ENCODE data around the gene ASB18. TPM values are rescaled to one million over a fixed set of nuclear protein-coding genes. Genes with fewer than 3 reads are reported as not detected.
A peak's percentile ranks its signal among the peaks of the same experiment; 100 is the strongest.

The ASB18 gene
- total and polyA plus RNA-seq, 2 of the 8 experiments (the other 6 are each of a cell fraction or from before 2014, with no cell fraction given) = not detected

- Histone ChIP-seq H3K9me3 (ENCODE audit: insufficient read depth in 2 of 2, low read depth in 1 of 2, low read length in 1 of 2) (no peaks in the 10 kb centered on the region), H2AFZ (ENCODE audit: low read length) (no peak overlapping the region), H3K4me1 (replicated peaks in 1 of 4; ENCODE audit: control insufficient read depth in 3 of 4, insufficient read depth in 4 of 4, low read length in 3 of 4) (no peaks in the 10 kb centered on the region), H3K9ac (replicated peaks in 1 of 4; ENCODE audit: extremely low read depth in 1 of 4, low read depth in 3 of 4, low read length in 3 of 4) (no peak overlapping the region), H2BK20ac (ENCODE audit: low read length) (no peak overlapping the region), H2BK120ac (replicated peaks; ENCODE audit: low read depth, low read length) (no peak overlapping the region), H2BK15ac (ENCODE audit: low read length) (no peak overlapping the region), H2AK5ac (ENCODE audit: low read depth, low read length) (no peak overlapping the region), H4K20me1 (replicated peaks in 1 of 2; ENCODE audit: control insufficient read depth in 1 of 2, insufficient read depth in 2 of 2, low read length in 2 of 2) (no peaks in the 10 kb centered on the region), H3K36me3 (ENCODE audit: control insufficient read depth in 2 of 4, insufficient read depth in 4 of 4, low read length in 3 of 4) (no peaks in the 10 kb centered on the region), H3K27me3 (replicated peaks in 1 of 4; ENCODE audit: control insufficient read depth in 3 of 4, extremely low read depth in 1 of 4, insufficient read depth in 3 of 4, low read length in 3 of 4) (no peaks in the 10 kb centered on the region), H3K56ac (replicated peaks; ENCODE audit: insufficient read length, low read depth, low read length) (no peak overlapping the region), H4K8ac (ENCODE audit: extremely low read depth, insufficient read depth, low read length) (no peak overlapping the region), H2BK5ac (ENCODE audit: low read depth, low read length) (no peak overlapping the region), H4K5ac (ENCODE audit: insufficient read length, low read depth, low read length) (no peak overlapping the region), H3K14ac (ENCODE audit: insufficient read length) (no peak overlapping the region), H3K23ac (ENCODE audit: insufficient read length) (no peak overlapping the region), H3K18ac (ENCODE audit: extremely low read depth, low read length) (no peak overlapping the region), H3K4me3 (ENCODE audit: extremely low read depth in 1 of 4, insufficient read depth in 2 of 4, low read depth in 3 of 4, low read length in 4 of 4) (no peak overlapping the region), H3K79me1 (ENCODE audit: low read depth, low read length) (no peaks in the 10 kb centered on the region), H3K4ac (replicated peaks; ENCODE audit: insufficient read length, low read depth, low read length) (no peak overlapping the region), H2BK12ac (ENCODE audit: low read depth, low read length) (no peak overlapping the region), H3K4me2 (ENCODE audit: insufficient read depth in 1 of 2, low read depth in 2 of 2, low read length in 2 of 2) (no peak overlapping the region), H4K91ac (replicated peaks; ENCODE audit: insufficient read length, low read length) (no peak overlapping the region), H3K27ac (ENCODE audit: low read depth, low read length) (no peak overlapping the region), H3K79me2 (ENCODE audit: control insufficient read depth in 1 of 2, insufficient read depth in 2 of 2, low read length in 2 of 2) (no peaks in the 10 kb centered on the region), H3K23me2 (ENCODE audit: low read depth, low read length) (no peaks in the 10 kb centered on the region)
- DNase-seq (ENCODE audit: low read depth in 1 of 2, low spot score in 2 of 2) = peak in 1 of 2 experiments; percentile 23
- TF ChIP-seq SP4 (IDR thresholded peaks at IDR 0.05; ENCODE audit: low read length) (no peak), EP300 (IDR thresholded peaks at IDR 0.05; ENCODE audit: borderline replicate concordance in 1 of 2, low read depth in 2 of 2, low read length in 2 of 2) (no peak), SP1 (IDR thresholded peaks at IDR 0.05; ENCODE audit: low read depth, low read length) (no peak), EZH2 (IDR thresholded peaks at IDR 0.05; ENCODE audit: low read depth, low read length, severe bottlenecking) (no peak), JUN (IDR thresholded peaks at IDR 0.05; ENCODE audit: low read depth, low read length) (no peak), CREB1 (IDR thresholded peaks at IDR 0.05) (no peak), CEBPB (IDR thresholded peaks at IDR 0.05; ENCODE audit: low read depth, low read length) (no peak), POLR2A (IDR thresholded peaks at IDR 0.05; ENCODE audit: control extremely low read depth in 1 of 2, low read depth in 2 of 2, low read length in 2 of 2) (no peak), KDM1A (IDR thresholded peaks at IDR 0.05; ENCODE audit: borderline replicate concordance, low read length) (no peak), SIN3A (conservative IDR thresholded peaks at IDR 0.05 in 1 of 2, IDR thresholded peaks at IDR 0.05 in 1 of 2; ENCODE audit: low read depth in 1 of 2, low read length in 2 of 2) (no peak), POLR2AphosphoS5 (IDR thresholded peaks at IDR 0.05; ENCODE audit: low read depth, low read length) (no peak), PHF8 (conservative IDR thresholded peaks at IDR 0.05; ENCODE audit: low read depth, low read length) (no peak), NANOG (IDR thresholded peaks at IDR 0.05; ENCODE audit: insufficient read depth, low read depth, low read length, poor library complexity, severe bottlenecking) (no peak)
- no peak for FAIRE-seq
- POLR2A ChIA-PET (ENCODE audit: partially characterized antibody) = no interaction called here
- CTCF ChIA-PET (ENCODE audit: partially characterized antibody) = interaction anchor here (1.1 kb wide), 1 partner anchor 18 kb away, joined by 3 read pairs; no protein-coding TSS in a partner anchor
- WGBS, 2 experiments (ENCODE audit: extremely low coverage in 1 of 2, insufficient coverage in 1 of 2, insufficient read length in 1 of 2, insufficient replicate concordance in 2 of 2, low coverage in 1 of 2, low lambda C conversion rate in 2 of 2, missing lambda C conversion rate in 1 of 2) = 92% methylated on average over 3 of the region's 3 CpGs; no CpG with 5 or more reads in 1 of the 2 experiments
Observed at GRCh38 chr2:236291911-236292310, 27.7 kb upstream of the ASB18 start.

Data from H1 (cell line).